HG03571 (cell line): ENCODE measurements around the gene PINK1.

Experiments used
- ATAC-seq: cut with Tn5 transposase; IDR thresholded peaks from one replicate; pipeline ENCODE4 v1.9.1; 2021; ENCODE audit not compliant: unreplicated experiment

Gene PINK1

GRCh38 chr1:20610970-20611369, 22.3 kb upstream of the PINK1 start:
- ATAC-seq = no peak

GRCh38 chr1:20611652-20612051, 21.6 kb upstream of the PINK1 start:
- ATAC-seq = no peak

- ATAC-seq = no peak
Measured at GRCh38 chr1:20612221-20612746, 21.0 kb upstream of the PINK1 start.

- ATAC-seq = no peak
Measured at GRCh38 chr1:20614131-20614579, 19.1 kb upstream of the PINK1 start.

- no peak for ATAC-seq
Measured at GRCh38 chr1:20615946-20616846, 17.1 kb upstream of the PINK1 start.

- ATAC-seq = no peak
Measured at GRCh38 chr1:20616847-20617487, 16.3 kb upstream of the PINK1 start.

GRCh38 chr1:20618550-20618949, 14.7 kb upstream of the PINK1 start:
- ATAC-seq = no peak

GRCh38 chr1:20619999-20620398, 13.3 kb upstream of the PINK1 start:
- no peak for ATAC-seq

GRCh38 chr1:20621012-20621411, 12.2 kb upstream of the PINK1 start:
- no peak for ATAC-seq

- no peak for ATAC-seq
Measured at GRCh38 chr1:20624709-20625108, 8.5 kb upstream of the PINK1 start.

- ATAC-seq = no peak
Measured at GRCh38 chr1:20625176-20626097, 7.8 kb upstream of the PINK1 start.

- ATAC-seq = no peak
Measured at GRCh38 chr1:20626098-20626427, 7.2 kb upstream of the PINK1 start.

GRCh38 chr1:20626524-20626923, 6.7 kb upstream of the PINK1 start:
- no peak for ATAC-seq

- no peak for ATAC-seq
Measured at GRCh38 chr1:20630729-20631128, 2.5 kb upstream of the PINK1 start.

GRCh38 chr1:20632386-20632785, 872 bp upstream of the PINK1 start:
- ATAC-seq = no peak

- ATAC-seq = no peak
Measured at GRCh38 chr1:20634065-20634593, 871 bp downstream of the PINK1 start.

- no peak for ATAC-seq
Measured at GRCh38 chr1:20634594-20635084, 1.4 kb downstream of the PINK1 start.

- no peak for ATAC-seq
Measured at GRCh38 chr1:20636785-20637347, 3.6 kb downstream of the PINK1 start.

GRCh38 chr1:20640183-20640597, 6.9 kb downstream of the PINK1 start:
- no peak for ATAC-seq

GRCh38 chr1:20641975-20642374, 8.7 kb downstream of the PINK1 start:
- no peak for ATAC-seq
